Fibroblast of upper back skin (primary cell): ENCODE results near the gene NEURL1B.
A peak's percentile ranks its signal among the peaks of the same experiment; 100 is the strongest.
"Not testable (repeated sequence)": the region's sequence is repeated elsewhere in the genome, so short reads cannot be mapped to it uniquely, and the experiment has no call there.

Experiments
- DNase-seq: peaks from one replicate; pipeline ENCODE4 v3.0.0-alpha.2; 2013

The NEURL1B gene

DNA sequence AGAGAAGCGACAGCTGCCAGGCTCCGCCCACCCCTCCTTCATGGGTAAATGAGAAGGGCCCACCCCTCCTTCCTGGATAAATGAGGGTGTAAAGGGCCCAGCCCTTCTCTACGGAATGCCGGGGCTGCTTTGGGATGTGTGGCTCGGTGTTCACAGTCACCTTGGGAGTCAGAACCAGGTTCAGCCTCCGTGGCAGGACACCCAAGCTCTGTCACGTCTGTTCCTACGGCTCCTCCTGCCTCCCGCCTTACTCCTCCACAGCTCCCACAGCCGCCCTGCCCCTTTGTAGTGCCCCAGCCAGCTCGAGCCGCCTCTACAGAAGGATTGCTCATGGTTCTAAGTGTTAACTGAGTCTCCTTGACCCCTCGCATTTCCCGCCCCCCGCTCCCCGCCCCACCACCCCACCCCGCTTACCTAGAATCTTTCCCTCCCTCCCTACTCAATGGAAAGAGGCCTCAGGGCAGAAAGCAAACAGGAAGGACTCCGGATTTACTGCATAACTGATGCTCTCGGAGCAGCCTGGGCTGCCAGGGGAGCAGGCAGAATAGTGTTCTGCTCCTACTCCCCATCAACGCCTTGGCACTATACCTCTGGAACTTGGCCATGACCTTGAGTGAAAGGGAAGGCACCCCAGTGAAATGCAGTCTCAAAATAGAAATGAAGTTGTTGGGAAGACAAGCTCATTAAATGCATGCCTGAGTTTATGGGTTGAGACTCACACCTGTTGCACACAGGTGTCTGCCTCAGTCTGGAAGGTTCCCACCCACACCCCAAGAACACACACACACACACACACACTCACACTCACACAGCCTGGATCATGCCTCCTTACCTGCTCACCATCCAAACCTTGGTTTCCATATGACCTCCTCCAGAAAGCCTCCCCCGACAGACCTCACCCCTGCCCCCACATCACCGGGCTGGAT lies 59.6 kb downstream of the NEURL1B start:
- no peak for DNase-seq

DNA sequence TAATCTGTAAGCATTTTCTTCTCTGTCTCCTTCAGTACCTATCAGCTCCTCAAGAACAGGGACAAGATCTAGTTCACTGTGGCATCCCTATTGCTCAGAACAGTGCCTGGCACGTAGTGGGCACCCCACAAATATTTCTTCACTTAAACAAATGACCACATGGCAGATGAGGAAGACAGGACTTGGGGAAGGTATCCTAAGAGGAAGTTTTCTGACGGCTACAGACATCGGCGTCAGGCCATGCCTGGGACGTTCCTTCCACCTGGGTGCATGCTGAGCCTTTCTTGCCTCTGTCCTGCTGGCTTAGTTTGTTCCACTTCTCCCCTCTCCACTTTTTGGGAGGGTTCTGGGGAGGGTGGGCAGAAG lies 60.2 kb downstream of the NEURL1B start:
- no peak for DNase-seq

GRCh38 chr5:172703952-172704351 lies 62.9 kb downstream of the NEURL1B start:
- DNase-seq, result no peak

- no peak for DNase-seq
Measured at GRCh38 chr5:172705576-172706084, 64.6 kb downstream of the NEURL1B start.

DNA sequence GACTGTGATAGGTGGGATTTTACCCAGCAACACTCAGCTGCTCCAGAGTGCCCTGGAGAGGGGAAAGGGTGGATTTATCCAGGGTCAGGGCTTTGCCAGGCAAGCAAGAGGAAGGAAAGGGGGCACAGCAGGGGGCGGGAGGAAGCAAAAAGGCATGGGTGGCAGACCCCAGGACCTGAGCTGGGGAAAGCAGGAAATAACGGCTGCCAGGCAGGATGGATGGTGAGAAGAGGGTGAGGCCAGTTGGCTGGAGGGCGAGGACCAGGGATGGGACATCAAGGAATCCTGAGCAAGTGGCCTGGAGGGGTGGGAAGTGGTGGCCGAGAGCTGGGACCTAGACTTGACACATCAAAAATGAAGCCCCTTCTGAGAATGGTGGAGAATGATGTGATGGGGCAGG lies 65.7 kb downstream of the NEURL1B start:
- no peak for DNase-seq

GRCh38 chr5:172707285-172708182 lies 66.5 kb downstream of the NEURL1B start:
- peak; percentile 76 for DNase-seq

- DNase-seq, result no peak
Measured at GRCh38 chr5:172708183-172708505, 67.1 kb downstream of the NEURL1B start.

- no peak for DNase-seq
Measured at GRCh38 chr5:172710676-172711075, 69.6 kb downstream of the NEURL1B start.

DNA sequence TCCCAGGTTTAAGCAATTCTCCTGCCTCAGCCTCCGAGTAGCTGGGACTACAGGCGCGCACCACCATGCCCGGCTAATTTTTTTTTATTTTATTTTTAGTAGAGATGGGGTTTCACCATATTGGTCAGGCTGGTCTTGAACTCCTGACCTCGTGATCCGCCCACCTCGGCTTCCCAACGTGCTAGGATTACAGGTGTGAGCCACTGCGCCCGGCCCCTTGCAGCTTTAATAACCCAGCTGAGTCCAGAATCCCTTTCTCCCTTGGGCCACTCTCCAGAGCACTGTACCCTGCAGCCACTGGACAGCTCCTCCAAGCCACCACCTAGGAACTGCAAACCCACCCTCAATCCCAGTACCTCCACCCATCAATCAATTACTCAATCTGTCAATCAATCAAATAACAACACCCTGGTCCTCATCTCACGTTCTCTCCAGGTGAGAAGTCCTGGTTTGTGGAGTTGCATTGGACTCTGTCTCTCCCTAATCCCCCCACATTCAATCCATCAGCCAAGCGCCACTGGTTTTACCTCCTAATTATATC lies 70.3 kb downstream of the NEURL1B start:
- DNase-seq, result not testable (repeated sequence)

- no peak for DNase-seq
Measured at GRCh38 chr5:172712610-172713009, 71.5 kb downstream of the NEURL1B start.

DNA sequence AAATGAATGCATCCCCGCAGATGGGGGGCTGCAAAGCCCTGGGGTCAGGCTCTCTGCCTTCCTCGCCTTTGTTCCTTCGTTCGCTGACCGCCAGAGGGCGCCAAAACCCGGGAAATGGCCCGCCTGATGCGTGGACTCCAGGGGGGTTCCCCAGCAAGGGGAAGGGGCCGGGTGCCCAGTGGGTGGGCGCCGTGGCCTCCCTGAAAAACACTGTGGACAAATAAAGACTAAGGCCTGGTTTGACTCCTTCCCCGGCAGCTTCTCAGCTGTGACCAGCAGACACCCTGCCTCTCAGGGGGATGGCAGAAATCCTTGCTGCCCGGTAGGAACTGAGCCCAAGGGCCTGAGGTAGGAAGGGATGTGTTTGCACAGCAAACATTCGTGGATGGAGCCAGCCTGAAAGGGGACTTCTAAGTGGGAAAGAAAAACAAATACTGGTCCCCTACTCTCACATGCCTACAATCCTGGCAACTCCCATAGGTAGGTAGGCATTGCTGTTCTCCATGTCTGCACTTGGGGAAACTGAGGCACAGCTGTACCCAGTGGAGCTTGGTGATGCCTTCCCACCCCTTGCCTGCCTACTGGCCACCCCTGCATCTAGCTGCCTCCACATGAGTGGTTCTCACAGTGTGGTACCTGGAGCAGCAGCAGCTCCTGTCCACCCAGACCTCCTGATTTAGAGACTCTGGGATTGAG lies 72.2 kb downstream of the NEURL1B start:
- no peak for DNase-seq

- no peak for DNase-seq
Measured at GRCh38 chr5:172713809-172714490, 72.9 kb downstream of the NEURL1B start.

DNA sequence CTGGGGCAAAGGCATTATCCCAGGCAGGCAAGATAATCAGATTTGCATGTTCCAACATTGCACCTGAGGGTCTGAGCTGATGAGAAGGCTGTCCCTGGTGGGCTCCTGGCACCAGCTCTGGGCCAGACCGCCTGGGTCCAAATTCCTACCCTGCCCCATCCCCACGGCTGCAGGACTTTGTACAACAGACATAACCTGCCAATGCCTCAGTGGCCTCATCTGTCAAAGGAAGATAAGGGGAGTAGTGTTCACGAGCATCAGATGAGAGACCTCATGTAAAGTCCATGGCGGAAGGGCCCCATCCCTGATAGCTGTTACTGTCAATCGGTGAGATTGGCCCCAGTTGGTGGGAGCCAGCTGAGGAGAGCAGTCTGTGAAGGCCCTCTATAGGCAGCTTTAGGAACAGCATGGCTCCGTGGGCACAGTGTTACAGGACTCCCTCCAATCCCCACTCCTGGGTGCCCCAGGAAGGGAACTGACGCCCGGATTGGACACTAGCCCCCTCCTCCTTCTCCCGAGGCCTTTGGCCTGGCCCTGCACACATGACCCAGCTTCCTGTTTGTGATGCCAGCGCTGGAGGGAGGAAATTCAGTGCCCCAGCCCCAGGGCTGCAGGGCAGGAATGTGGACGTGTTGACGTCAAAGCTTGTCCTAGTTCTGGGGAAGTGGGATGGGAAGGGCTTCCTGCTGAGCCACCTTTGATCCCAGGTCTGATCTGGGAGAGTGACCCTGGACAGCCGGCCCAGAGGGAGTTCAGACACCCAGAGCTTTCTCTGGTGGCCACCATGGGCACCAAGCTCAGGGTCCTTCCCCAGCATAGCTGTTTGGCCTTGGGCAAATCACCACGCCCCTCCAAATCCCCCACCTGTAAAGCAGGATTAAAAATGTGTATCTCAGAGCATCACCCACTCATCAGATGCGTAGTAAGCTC lies 73.7 kb downstream of the NEURL1B start:
- peak; percentile 63 for DNase-seq

DNA sequence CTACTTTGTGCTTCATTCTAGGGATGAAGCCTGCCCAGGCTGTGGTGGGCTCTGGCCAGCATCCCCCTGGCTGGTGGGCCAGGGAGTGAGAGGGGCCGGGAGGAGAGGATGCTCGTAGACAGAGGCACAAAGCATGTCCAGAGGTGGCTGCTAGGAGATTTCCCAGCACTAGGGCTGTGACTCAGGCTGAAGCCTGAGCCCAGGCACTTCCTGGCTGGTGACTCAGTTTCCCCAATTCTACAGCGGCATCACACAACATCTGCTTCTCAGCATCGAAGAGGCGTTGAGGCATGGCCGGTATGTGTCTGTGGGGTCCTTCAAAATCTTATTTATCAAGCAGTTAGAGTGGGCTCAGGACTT lies 74.3 kb downstream of the NEURL1B start:
- no peak for DNase-seq

- no peak for DNase-seq
Measured at GRCh38 chr5:172715931-172716682, 75.0 kb downstream of the NEURL1B start.

- peak; percentile 83 for DNase-seq
Measured at GRCh38 chr5:172716796-172717313, 75.8 kb downstream of the NEURL1B start.

DNA sequence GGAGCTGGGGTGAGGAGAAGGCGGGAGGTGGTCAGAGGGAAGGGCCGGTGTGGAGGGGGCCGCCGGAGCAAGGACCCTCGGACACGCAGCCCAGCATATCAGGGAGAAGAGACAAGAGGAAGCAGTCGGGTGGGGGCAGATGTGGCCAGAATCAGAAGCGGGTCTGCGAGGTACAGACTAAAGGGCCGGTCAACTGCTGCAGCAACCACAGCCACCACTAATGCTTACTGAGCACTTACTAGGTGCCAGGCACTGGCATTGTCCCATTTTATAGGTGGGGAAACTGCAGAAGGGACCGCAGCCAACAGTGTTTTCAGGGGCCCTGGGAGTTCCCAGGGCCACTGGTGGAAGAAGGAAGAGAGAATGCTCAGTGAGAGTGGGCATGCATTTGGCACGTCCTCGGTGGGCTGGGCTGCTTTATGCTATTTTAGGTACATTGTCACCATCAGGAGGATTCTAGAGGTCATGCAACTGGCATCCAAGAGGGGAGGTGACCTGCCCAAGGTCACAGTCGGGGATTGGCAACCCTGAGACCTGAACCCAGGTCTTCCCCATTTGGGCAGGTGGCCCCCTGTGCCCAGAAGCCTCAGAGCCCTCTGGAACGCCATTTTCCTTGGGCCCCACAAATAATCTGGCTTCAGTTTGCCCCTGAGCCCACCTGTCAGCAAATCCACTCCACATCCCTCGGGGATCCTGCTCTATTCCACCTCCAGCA lies 76.6 kb downstream of the NEURL1B start:
- no peak for DNase-seq

GRCh38 chr5:172718527-172719114 lies 77.6 kb downstream of the NEURL1B start:
- no peak for DNase-seq

DNA sequence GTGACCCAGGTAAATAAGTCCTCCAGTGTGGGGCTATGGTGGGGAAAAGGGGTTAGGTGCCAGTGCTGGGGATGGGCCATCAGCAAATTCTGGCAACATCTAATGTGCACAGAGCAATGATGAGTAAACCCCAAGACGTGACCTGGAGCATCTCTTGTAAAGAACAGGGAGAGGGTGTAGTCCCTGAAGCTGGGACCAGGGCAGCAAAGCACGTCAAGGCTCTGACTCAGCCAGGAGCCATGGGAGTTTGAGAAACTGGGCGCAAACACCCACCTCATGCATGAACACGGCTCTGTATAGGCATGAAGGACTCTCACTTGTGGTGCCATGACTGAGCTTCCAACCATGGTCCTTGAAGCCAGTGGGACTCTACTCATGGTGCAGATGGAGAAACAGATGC lies 78.1 kb downstream of the NEURL1B start:
- no peak for DNase-seq
